Stimulated activated CD4-positive, alpha-beta T cell treated with anti-CD3 and anti-CD28 coated beads, Interleukin-1b, Interleukin-23, amount 100 ng/mL, for 1 hour (primary cell): ENCODE measurements around the gene CACNA1D.

Experiments
- DNase-seq, 2 donors: peaks; one replicate each; pipeline ENCODE4 v3.0.0-alpha.2; 2020; ENCODE audit warnings: low read depth in 2 of 2

Gene CACNA1D

DNA sequence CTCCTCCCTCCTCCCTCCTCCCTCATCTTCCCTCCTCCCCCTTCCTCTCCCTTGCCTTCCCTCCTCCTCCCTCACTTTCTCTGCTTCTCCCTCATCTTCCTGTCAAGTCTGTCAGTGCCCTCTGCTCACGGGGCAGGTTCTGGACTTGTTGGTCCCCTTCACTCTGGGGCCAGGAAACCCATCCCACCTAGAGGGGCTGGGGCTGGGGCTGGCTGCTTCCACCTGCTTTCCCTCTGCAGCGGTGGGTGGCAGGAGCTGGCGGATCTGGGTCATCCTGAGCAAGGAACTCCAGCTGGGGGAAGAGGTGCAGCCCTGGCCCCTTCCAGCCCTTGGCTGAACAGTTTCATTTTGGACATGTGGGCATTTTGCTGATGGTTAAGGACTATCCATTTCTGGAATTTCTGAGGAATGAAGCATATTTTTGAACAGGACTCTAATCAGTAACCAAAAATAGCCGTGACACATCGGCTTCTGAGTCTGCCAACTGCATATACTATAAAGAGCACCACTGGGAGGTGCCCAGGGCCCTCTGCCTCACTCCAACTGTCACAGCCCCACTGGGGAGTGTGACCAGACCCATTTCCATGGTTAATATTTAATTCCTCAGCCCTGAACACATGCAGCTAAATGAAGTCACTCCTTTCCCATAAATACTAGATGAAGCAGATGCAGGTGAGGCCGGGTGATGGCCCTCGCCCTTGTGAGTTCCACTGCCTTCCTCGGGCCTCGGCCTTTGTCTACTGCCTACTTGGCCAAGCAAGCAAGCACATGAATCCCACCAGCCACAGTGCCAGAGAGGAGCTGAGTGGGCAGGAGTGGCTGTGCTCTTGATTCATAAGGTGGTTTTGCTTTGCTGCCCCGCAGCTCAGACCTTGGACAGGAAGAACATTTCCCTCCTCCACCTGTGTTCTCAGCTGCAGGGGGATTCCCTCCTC, 312.0 kb downstream of the CACNA1D start:
- DNase-seq: no peak

DNA sequence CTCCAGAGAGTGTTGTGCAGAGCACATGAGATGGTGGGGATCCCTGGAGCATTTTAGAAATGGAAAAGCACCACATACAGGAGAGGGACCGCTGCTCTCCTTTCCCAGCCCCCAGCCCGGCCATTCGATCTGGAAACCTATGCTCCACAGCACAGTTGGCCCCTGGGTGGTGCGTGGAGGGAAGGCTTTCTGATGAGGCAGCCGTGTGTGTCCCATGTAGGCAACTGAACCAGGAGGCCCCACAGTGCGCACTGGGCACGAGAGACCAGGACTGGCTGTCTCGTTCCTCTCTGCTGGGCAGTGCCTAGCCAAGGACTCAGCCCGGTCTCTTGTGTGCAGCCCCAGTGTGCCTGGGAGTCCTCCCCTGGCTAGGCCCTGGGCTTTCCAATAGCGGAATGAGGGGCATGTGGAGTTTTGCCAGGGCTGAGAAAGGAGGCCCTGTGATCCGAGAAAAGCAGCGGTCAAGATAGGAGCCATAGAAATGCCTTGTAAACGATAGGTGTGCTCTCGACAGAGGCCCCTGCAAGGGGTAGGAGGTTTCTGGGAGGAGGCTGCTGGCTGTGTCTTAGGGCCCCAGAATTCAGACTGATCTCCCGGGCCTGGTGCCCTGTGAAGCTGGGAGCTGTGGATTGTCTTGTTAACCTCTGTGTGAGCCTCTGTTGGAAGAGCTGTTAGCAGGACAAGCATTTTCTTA, 312.9 kb downstream of the CACNA1D start:
- DNase-seq: no peak

- DNase-seq: no peak
Measured at GRCh38 chr3:53808496-53808895, 314.1 kb downstream of the CACNA1D start.

GRCh38 chr3:53809267-53809666, 314.9 kb downstream of the CACNA1D start:
- DNase-seq: no peak

- DNase-seq: no peak
Measured at GRCh38 chr3:53809764-53810400, 315.5 kb downstream of the CACNA1D start.

- no peak for DNase-seq
Measured at GRCh38 chr3:53811143-53811927, 316.9 kb downstream of the CACNA1D start.

GRCh38 chr3:53812434-53812833, 318.0 kb downstream of the CACNA1D start:
- DNase-seq: no peak

DNA sequence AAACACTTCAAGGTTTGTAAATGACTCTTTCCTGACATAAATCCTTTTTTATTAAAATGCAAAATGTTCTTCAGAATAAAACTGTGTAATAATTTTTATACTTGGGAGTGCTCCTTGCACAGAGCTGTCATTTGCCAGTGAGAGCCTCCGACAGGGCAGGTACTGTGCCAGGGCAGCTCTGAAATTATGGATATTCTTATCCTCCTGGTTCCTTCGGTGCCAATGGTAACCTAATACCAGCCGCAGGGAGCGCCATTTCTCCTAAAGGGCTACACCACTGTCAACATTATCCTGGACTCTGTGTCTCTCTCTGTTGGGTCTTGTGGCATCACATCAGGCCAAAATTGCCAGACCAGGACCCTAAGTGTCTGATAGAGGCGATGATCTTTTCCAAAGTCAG, 318.8 kb downstream of the CACNA1D start:
- DNase-seq: no peak

DNA sequence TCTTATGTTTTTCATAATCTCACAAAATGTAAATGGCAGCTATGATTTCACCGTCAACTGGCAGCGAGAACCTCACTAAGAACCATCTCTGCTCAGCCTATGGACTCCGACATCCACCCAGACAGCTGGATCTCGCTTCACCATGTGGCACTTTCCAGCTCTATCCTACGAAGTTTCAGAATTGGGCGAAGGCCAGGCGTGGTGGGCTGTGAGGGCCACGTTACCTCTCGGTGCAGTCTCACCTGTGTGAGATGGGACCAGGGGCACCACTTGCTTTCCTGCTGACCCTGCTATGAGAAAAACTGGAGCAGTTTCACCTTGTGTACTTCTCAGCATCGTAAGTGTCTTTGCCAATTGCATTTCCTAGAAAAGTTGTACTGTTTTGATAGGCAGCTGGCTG, 319.5 kb downstream of the CACNA1D start:
- DNase-seq: no peak

GRCh38 chr3:53815067-53815466, 320.7 kb downstream of the CACNA1D start:
- no peak for DNase-seq

DNA sequence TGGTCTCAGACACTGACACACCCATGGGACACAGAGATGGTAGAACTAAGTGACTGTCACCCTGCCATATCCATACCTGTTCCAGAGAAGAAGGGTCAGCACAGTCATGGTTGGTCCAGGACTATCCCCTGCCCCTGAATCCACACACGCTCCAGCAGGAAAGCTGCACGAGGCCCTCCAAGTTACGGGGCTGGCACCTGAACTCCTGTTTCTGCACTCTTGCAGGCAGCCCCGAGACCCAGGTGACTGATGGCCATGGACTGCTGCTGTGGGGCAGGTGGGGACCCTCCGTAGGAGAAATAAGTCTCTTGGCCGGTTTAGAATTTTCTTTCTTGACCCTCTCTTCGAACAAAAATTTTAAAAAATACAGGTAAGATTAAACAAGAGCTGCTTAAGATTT, 321.2 kb downstream of the CACNA1D start:
- DNase-seq: no peak

- no peak for DNase-seq
Measured at GRCh38 chr3:53816425-53816824, 322.0 kb downstream of the CACNA1D start.

DNA sequence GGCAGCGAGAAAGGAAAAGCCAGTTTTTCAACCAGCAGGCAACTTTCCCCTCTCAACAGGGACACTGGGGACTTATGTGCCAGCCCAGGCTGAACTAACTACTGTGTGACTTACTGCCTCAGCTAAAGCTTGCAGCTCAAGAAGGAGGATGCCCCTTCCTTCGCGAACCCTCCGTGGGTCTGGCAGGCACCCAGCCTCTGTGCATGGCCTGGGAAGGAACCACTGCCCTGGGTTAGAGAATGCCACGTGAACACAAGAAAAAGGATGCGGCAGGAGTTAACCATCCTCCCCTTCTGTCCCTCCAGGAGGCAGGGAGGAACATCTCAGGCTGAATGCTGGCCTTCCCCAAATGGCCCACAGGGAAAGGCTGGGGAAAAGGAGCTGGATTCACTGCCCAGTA, 322.8 kb downstream of the CACNA1D start:
- DNase-seq: no peak

DNA sequence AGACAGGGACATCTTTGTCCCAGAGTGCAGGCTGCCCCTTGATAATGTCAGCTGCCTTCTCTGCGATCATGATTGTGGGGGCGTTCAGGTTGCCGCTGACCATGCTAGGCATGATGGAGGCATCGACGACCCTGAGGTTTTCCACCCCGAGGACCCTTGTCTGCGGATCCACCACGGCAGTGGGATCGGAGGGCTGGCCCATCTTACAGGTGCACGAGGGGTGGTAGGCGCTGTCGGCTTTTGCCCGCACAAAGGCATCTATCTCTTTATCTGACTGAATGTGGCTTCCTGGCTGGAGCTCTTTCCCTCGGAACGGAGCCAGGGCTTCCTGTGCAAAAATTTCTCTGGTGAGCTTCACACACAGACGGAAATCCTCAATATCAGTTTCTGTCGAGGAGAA, 323.4 kb downstream of the CACNA1D start:
- no peak for DNase-seq

GRCh38 chr3:53818221-53819162, 324.1 kb downstream of the CACNA1D start:
- no peak for DNase-seq

DNA sequence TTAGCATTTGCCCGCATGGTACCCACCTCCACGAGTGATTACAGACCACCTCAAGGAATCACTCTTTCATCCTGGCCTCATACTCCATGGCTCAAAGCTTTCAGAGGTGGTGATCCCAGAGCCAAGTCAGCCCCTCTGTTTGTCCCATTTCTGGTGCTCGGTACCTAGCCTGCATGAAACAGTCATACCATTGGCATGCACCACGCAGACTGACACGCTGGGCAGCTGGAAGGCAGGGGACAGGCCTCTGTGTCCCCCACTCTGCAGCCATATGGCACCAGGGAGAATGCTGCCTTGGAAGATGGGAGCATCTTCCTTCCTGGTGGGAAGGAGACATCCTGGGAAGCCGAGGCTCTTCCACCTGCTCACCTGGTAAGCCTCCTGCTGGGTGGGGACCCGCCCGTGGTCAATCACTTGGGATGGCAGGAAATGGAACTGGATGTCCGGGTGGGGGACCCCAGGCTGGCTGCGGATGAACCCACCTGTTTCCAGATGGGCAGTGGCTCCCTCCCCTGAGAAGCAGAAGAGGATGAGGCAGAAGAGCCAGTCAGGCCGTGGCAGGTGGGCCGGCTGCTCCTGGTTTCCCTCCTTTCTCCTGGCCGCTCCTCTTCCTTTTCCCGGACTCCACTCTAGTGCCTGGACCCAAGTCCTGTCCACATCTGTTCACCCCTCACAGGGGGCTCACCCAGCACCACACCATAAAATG, 324.9 kb downstream of the CACNA1D start:
- DNase-seq: no peak

DNA sequence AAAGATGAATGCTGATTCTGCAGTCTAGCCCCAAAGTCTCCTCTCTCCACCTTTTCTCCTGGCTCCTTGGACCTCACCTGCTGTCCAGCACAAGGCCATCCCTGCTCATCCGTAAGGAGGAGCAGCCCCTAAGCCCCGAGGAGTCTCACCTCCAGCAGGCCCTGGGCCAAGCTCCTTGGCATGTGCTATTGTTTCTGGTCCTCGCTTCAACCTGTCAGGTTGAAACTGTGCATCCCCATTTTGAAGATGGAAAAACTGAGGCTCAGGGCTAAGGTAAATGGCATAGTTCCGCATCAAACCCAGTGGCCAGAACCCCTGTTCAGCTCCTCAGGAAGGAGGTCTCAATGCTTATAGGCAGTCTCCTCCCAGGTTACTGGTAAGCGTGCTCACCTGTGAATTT, 325.7 kb downstream of the CACNA1D start:
- no peak for DNase-seq

GRCh38 chr3:53820756-53821580, 326.6 kb downstream of the CACNA1D start:
- DNase-seq: no peak

DNA sequence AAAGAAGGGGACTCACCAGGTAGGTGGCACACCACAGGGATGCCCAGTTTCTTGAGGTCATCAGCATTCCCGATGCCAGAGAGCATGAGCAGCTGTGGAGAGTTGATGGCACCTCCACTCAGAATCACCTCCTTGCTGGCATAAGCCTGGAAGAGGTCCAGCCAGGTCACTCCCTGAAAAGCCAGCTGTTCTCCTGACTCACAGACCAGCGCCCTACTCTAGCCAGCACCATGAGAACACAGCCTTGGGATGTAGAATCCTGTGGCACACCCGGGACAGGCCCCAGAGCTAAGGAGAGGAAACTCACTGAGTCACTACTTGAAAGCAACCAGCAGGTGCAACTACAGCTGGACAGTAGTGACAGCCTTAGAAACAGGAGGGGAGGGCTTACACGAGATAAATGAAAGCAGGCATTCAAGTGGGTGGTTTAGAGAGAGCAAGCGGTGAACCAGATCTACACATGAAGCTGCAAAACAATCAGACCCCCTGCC, 327.3 kb downstream of the CACNA1D start:
- no peak for DNase-seq
